HUDEP-2 (cell line): ENCODE data around the gene ROMO1.
"Not testable (repeated sequence)": the region's sequence is repeated elsewhere in the genome, so short reads cannot be mapped to it uniquely, and the experiment has no call there.

Experiments used
- DNase-seq, 76 experiments: peaks; one replicate each; lab custom pipeline; 2025; ENCODE audit not compliant: unreplicated experiment in 76 of 76; lab: John Stamatoyannopoulos, UW

ROMO1 gene

DNA sequence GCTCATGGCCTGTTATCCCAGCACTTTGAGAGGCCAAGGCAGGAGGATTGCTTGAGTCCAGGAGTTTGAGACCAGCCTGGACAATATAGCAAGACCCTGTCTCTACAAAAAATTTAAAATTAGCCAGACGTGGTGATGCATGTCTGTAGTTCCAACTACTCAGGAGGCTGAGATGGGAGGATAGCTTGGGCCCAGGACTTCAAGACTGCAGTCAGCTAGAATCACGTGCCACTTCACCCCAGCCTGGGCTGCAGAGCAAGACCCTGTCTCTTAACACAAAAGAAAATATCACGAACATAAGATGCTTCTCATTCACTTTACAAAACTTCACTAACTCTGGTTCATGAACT, 45.3 kb downstream of the ROMO1 start:
- not testable (repeated sequence) for DNase-seq
